HCT116 (cell line): ENCODE results near the gene ATP8A1.

ENCODE experiments used
- EGR1 ChIP-seq: IDR thresholded peaks from 2 replicates; pipeline ENCODE4 v1.6.1; 2012; ENCODE audit warnings: low read depth
- EZH2 ChIP-seq: fragments of 200-600 bp; sonication (generic); IDR thresholded peaks from 2 replicates; pipeline ENCODE4 v1.6.1; 2017; ENCODE audit warnings: antibody characterized with exemption, mixed run types
- EZH2phosphoT487 ChIP-seq: fragments of 200-600 bp; IDR thresholded peaks from 2 replicates; pipeline ENCODE4 v1.6.1; 2018; ENCODE audit warnings: antibody characterized with exemption, borderline replicate concordance
- FOSL1 ChIP-seq: IDR thresholded peaks from 2 replicates; pipeline ENCODE4 v1.6.1; 2012; ENCODE audit warnings: low read depth
- JUND ChIP-seq: IDR thresholded peaks from 2 replicates; pipeline ENCODE4 v1.6.1; 2012
- POLR2A ChIP-seq: IDR thresholded peaks from 2 replicates; pipeline ENCODE4 v1.7.0; 2011; ENCODE audit warnings: borderline replicate concordance; ENCODE audit not compliant: insufficient read depth, insufficient read length; ENCODE audit errors: extremely low read depth
- POLR2AphosphoS5 ChIP-seq: IDR thresholded peaks from 2 replicates; pipeline ENCODE4 v1.6.1; 2011; ENCODE audit warnings: mild to moderate bottlenecking, low read depth, low read length, moderate library complexity
- SIN3A ChIP-seq: IDR thresholded peaks from 2 replicates; pipeline ENCODE4 v1.6.1; 2012; ENCODE audit warnings: low read depth
- ZFX ChIP-seq: fragments of 450-650 bp; IDR thresholded peaks from 2 replicates; pipeline ENCODE4 v1.6.1; 2017
- ZNF274 ChIP-seq: fragments of 200-500 bp; sonication (Bioruptor generic); IDR thresholded peaks from 2 replicates; pipeline ENCODE4 v1.6.1; 2014; ENCODE audit warnings: mild to moderate bottlenecking, low read depth, low read length, inconsistent platforms
- TF ChIP-seq, protein P1 (sequence below), 3 experiments: fragments of 200-600 bp in 1 of 3; sonication (generic) in 1 of 3; IDR thresholded peaks in 2 of 3; conservative IDR thresholded peaks in 1 of 3; 2 replicates each; pipeline ENCODE4 v1.5.1; 2012 to 2017; ENCODE audit warnings: low read depth in 2 of 3, low read length in 2 of 3, antibody characterized with exemption in 1 of 3, borderline replicate concordance in 1 of 3, control low read depth in 1 of 3, mild to moderate bottlenecking in 1 of 3, mixed read lengths in 1 of 3, mixed run types in 1 of 3, moderate library complexity in 1 of 3; ENCODE audit not compliant: insufficient read depth in 1 of 3
- TF ChIP-seq, protein P2 (sequence below): IDR thresholded peaks from 2 replicates; pipeline ENCODE4 v1.6.1; 2012

DNA sequence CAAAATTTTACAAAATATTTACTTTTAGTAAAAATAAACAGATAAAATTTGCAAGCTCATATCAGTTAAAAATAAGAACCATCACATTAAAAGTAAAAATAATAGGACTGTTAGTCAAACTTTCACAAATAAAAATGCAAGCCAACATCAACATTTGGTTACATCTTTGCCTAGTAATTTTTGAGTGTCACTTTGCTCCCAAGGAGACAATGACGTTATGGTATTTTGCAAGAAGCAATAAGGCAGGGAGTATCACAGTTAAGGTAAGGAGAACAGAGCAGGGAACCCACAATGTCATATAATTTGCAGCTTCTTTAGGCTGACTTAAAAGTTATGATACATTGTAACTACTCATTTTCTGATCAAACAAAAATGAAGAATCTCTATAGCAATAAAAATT lies 98.7 kb downstream of the ATP8A1 start:
- TF ChIP-seq POLR2A (no peak), ZNF274 (no peak), EZH2phosphoT487 (no peak), ZFX (no peak), EGR1 (no peak), JUND (no peak), FOSL1 (no peak), SIN3A (no peak), EZH2 (no peak), POLR2AphosphoS5 (no peak)
- TF ChIP-seq, protein P1, sequence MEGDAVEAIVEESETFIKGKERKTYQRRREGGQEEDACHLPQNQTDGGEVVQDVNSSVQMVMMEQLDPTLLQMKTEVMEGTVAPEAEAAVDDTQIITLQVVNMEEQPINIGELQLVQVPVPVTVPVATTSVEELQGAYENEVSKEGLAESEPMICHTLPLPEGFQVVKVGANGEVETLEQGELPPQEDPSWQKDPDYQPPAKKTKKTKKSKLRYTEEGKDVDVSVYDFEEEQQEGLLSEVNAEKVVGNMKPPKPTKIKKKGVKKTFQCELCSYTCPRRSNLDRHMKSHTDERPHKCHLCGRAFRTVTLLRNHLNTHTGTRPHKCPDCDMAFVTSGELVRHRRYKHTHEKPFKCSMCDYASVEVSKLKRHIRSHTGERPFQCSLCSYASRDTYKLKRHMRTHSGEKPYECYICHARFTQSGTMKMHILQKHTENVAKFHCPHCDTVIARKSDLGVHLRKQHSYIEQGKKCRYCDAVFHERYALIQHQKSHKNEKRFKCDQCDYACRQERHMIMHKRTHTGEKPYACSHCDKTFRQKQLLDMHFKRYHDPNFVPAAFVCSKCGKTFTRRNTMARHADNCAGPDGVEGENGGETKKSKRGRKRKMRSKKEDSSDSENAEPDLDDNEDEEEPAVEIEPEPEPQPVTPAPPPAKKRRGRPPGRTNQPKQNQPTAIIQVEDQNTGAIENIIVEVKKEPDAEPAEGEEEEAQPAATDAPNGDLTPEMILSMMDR (IDR thresholded peaks at IDR 0.05 in 2 of 3, conservative IDR thresholded peaks at IDR 0.05 in 1 of 3; ENCODE audit: borderline replicate concordance in 1 of 3, insufficient read depth in 1 of 3, low read depth in 2 of 3, low read length in 2 of 3): no peak
- TF ChIP-seq, protein P2, sequence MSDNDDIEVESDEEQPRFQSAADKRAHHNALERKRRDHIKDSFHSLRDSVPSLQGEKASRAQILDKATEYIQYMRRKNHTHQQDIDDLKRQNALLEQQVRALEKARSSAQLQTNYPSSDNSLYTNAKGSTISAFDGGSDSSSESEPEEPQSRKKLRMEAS: no peak
